Measurements from ENCODE around the gene HASPIN.

The HASPIN gene

GRCh38 chr17:3723556-3724377 is at the start of gene HASPIN:
HASPIN (plus strand) TSS chr17:3723903; CDS start chr17:3723936, 33 bp downstream.
- peak; percentile 79 to 88 for DNase-seq (ENCODE audit: low read depth in 2 of 2)

DNA sequence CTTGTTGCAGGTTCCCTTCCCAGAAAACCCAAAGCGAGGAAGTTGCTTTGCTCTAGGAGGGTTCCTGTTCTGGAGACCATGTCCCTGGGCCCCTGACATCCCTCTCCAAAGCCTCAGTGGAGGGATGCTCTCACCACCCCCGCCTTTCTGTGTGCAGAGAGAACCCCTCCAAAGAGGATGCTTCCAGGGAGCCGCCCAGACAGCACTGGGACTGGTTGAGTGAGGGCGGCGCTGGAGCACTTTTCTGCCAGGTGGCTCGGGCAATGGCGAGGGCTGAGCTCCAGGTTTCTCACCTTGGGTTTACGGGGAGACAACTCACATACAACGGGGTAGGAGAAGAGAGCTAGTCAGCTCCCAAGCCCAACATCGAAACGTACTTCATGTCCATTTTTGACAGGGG is 47.8 kb upstream of the HASPIN start:
- DNase-seq (ENCODE audit: low read depth in 2 of 2): no peak

- DNase-seq (ENCODE audit: low read depth in 2 of 2): no peak
Observed at GRCh38 chr17:3678095-3678820, 45.4 kb upstream of the HASPIN start.

- no peak for DNase-seq (ENCODE audit: low read depth in 2 of 2)
Observed at GRCh38 chr17:3678821-3679530, 44.7 kb upstream of the HASPIN start.

GRCh38 chr17:3679531-3680126 is 44.1 kb upstream of the HASPIN start:
- no peak for DNase-seq (ENCODE audit: low read depth in 2 of 2)

DNA sequence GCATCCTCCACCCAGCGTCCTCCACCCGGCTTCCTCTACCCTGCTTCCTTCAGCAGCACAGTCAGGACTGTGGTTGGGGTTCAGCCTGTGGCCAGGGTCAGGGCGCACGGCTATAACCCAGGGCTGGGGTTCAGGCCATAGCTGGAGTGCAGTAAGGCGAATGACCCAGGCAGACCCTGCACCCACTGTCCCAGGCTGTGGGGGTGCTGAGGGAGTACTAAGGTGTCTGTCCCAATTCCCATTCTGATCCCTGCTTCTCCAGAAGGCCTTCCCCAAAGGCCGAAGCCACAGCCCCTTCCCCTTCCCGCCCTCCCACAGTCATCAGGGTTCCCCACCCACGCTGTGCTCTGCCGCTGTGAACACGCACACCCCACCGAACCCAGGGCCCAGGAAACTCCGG is 42.6 kb upstream of the HASPIN start:
- no peak for DNase-seq (ENCODE audit: low read depth in 2 of 2)

GRCh38 chr17:3681565-3681964 is 42.1 kb upstream of the HASPIN start:
- no peak for DNase-seq (ENCODE audit: low read depth in 2 of 2)

GRCh38 chr17:3682033-3682432 is 41.7 kb upstream of the HASPIN start:
- no peak for DNase-seq (ENCODE audit: low read depth in 2 of 2)

DNA sequence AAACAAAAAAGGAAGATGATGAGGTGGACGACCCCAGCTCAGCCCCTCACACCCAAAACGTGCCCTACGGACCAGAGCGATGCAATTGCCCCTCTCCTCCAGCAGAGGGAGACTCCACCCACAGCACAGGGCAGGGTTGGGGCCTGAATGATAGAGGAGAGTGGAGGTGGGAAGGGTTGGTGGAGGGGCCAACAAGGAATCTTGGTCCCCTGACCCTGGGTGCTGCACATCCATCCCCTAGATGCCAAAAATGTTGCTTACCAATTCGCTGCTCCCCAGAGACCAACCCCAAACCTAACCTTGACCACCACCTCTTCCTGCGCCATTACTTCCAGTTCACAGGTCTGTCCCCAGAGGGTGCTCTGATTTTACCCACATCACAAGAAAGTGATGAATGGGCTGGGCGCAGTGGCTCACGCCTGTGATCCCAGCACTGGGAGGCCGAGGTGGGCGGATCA is 40.6 kb upstream of the HASPIN start:
- peak in 1 of 2 experiments; percentile 43 for DNase-seq (ENCODE audit: low read depth in 2 of 2)

DNA sequence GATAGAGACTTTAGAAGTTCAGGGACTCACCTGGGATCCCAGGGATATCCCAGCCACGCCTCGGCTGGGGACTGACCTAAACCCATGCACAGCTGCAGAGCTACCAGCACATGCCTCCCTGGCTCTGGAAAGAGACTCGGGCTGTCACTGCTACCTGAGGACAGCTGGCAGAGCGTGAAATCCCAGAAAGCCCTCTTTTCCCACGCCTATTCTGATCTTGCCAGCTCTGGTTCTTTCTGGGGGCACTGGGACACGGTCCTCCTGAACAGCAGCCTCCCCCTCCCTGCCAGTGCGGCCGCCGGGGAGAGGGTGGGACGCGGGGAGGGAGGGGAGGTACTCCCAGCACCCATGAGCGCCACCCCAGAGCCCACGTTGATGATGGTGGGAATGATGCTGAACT is 38.5 kb upstream of the HASPIN start:
- DNase-seq (ENCODE audit: low read depth in 2 of 2): no peak

DNA sequence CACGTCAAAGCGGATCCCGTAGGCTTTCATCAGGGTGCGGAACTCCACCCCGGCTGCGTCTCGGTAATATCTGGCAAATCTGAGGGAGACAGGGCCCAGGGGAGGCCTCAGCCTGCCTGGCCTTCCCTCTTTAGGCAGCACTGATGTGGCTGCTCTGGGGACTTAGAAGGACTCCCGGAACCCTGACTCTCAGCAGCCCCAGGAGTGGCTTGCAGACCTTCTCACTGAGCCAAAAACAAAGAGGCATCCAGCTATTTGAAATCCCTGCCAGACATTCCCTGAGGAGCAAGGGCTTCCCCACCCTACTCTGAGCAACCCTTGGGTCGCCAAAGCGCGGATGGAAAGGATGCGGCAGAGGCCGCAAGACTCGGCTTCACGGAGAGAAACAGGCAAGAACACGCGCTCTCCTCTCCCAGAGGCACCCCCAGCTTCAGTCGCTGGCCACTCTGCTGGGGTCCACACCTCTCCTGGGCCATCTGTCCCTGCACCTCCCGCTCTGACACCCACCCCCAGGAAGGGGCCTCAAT is 35.6 kb upstream of the HASPIN start:
- DNase-seq (ENCODE audit: low read depth in 2 of 2): no peak

- no peak for DNase-seq (ENCODE audit: low read depth in 2 of 2)
Observed at GRCh38 chr17:3688852-3689261, 34.8 kb upstream of the HASPIN start.

GRCh38 chr17:3689262-3690093 is 34.2 kb upstream of the HASPIN start:
- no peak for DNase-seq (ENCODE audit: low read depth in 2 of 2)

DNA sequence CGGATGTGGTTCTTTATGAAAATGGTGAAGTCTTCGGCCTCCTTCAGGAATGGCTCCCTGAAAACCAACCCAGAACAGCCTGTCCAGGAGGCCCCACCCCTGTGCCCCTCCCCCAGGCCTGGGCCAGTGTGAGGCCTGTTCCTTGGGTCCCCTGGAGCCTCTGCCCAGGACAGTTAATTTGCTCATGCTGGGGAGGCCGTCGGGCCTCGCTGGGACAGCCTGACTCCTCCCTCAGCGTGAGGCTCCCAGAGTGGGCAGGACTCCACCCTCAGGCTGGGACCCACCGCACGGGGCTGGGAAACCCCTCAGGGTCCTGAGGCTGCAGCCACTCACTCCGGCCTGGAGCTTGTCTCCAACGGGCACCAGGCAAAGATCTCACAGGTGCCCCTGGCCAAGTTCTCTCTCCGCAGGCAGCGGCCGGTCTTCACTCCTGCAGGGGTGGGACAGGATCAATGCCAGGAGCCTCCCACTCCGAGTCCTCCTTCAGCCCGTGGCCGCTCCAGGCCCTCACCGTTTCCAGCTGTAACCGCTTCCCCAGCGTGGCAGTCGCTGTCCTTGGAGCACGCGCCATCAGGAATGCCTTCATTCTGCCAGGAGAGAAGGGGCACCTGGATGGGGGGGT is 33.5 kb upstream of the HASPIN start:
- DNase-seq (ENCODE audit: low read depth in 2 of 2): no peak

DNA sequence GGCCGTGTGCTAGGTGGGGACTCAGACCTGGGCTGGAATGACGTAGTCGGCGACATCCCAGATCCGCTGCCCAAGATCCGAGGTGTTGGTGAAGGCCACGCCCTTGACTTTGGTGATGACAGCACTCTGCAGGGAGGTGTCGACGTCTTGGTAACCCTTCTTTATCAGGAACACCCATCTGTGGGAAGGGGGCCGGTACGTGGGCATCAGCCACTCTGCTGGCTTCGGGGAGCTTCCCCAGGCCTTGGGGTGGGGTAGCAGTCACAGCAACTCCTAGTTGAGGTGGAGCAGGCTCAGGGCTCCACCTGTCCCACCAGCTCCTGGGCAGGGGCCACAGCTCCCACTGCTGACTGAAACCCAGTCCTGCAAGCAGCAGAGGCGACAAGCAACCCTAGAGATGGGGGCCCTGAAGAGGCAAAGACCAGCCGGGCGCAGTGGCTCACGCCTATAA is 32.1 kb upstream of the HASPIN start:
- no peak for DNase-seq (ENCODE audit: low read depth in 2 of 2)

DNA sequence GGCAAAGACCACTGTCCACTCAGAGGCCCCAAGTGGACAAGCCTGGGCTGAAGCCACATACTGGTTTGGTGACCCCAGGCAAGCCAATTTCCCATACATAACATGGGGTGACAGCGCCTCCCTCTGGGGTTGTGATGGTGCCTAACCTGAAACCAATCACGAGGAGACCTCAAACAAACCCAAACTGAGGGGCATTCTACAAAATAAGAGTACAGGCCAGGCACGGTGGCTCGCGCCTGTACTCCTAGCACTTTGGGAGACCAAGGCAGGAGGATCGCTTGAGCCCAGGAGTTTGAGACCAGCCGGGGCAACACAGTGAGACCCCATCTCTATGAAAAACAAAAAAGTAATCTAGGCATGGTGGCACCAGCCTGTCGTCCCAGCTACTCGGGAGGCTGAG is 31.4 kb upstream of the HASPIN start:
- no peak for DNase-seq (ENCODE audit: low read depth in 2 of 2)

- no peak for DNase-seq (ENCODE audit: low read depth in 2 of 2)
Observed at GRCh38 chr17:3693141-3693540, 30.6 kb upstream of the HASPIN start.

GRCh38 chr17:3693829-3694231 is 29.9 kb upstream of the HASPIN start:
- peak in 1 of 2 experiments; percentile 42 for DNase-seq (ENCODE audit: low read depth in 2 of 2)

DNA sequence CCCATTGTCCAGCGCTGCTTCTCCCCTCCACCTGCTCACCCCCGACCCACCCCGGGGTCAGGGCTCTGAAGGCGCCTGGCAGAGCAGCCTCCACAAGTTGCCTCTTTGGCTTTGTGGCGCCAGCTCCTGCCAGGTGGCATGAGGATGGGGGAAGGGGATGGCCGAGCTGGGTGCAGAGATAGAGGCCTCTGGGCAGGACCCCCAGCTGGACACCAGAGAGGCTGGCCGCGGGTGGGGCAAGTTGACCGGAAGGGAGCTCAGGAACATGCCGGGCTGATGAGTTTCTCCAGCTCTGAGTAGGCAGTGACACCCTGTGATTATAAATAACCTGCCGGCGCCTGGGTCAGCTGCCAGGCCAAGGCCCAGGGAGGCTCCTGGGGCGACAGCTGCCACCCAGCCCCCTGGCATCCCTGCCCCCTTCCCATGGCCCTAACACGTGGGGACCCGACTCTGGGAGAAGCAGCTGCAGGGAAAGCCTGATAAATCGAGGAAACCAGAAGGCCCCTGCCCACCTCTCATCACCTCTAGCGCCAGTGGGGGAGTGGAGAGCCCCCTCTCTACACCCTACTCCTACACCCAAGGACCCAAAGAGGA is 28.5 kb upstream of the HASPIN start:
- no peak for DNase-seq (ENCODE audit: low read depth in 2 of 2)

All from stimulated activated CD4-positive, alpha-beta T cell treated with anti-CD3 and anti-CD28 coated beads, Interleukin-12 subunit alpha, Interleukin-12 subunit beta, amount 100 ng/mL, for 24 hours (primary cell).